SK-N-MC (cell line): ENCODE measurements around the gene TNNC2.

Source experiments
- DNase-seq: peaks from one replicate; pipeline ENCODE4 v3.0.0-alpha.2; 2011; ENCODE audit warnings: low read depth, low spot score
- H3K27ac ChIP-seq: fragments of 200-600 bp; sonication (generic); 2 replicates; pipeline ENCODE4 v1.5.1; 2016; ENCODE audit warnings: mixed run types
- H3K36me3 ChIP-seq: fragments of 200-600 bp; sonication (generic); 2 replicates; pipeline ENCODE4 v1.6.1; 2017; ENCODE audit warnings: antibody characterized with exemption, low read length, mixed read lengths; ENCODE audit not compliant: insufficient read depth
- H3K4me3 ChIP-seq: fragments of 200-600 bp; sonication (generic); 2 replicates; pipeline ENCODE4 v1.5.1; 2016
- H3K9ac ChIP-seq: fragments of 200-600 bp; sonication (generic); 2 replicates; pipeline ENCODE4 v1.8.0; 2017; ENCODE audit warnings: mixed run types, mixed read lengths; ENCODE audit not compliant: insufficient read length
- H3K9me3 ChIP-seq: fragments of 200-600 bp; sonication (generic); 2 replicates; pipeline ENCODE4 v1.6.1; 2017; ENCODE audit warnings: low read depth, mild to moderate bottlenecking, antibody characterized with exemption, low read length, moderate library complexity, mixed read lengths
- EZH2 ChIP-seq: fragments of 200-600 bp; sonication (generic); IDR thresholded peaks from one replicate; pipeline ENCODE4 v1.6.1; 2017; ENCODE audit warnings: antibody characterized with exemption
- FOXP2 ChIP-seq: optimal IDR thresholded peaks from 2 replicates; pipeline ENCODE3; 2011; ENCODE audit warnings: mild to moderate bottlenecking, moderate library complexity; ENCODE audit not compliant: insufficient read depth; ENCODE audit errors: extremely low read length, control extremely low read depth
- POLR2AphosphoS5 ChIP-seq: IDR thresholded peaks from 2 replicates; pipeline ENCODE4 v1.6.1; 2012; ENCODE audit warnings: mild to moderate bottlenecking, low read depth, low read length, borderline replicate concordance

TNNC2 gene

DNA sequence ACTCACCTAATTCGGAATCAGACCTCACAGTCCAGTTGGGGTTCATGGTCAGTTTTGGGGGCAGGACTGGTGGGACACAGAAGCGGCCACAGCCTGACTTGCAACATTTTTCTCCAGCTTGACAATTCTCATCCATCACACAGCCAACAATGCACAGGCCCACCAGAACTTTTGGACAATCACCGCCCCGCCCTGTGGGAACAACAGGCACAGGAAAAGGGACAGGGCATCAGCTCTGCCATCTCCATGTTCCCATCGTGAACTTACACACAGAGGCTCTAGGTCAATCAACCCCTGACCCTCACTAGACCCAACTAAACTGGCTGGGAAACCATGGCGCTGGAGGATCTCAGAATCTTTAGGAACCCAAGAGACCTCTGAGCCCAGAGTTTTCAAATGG, 51.7 kb downstream of the TNNC2 start:
- H3K27ac ChIP-seq, result no peak overlapping the region
- no peaks in the 10 kb centered on the region for H3K9me3 ChIP-seq
- H3K36me3 ChIP-seq, result no peaks in the 10 kb centered on the region
- no peak overlapping the region for H3K9ac ChIP-seq
- no peak overlapping the region for H3K4me3 ChIP-seq
- TF ChIP-seq EZH2 (no peak), POLR2AphosphoS5 (no peak)
- no peak for DNase-seq

DNA sequence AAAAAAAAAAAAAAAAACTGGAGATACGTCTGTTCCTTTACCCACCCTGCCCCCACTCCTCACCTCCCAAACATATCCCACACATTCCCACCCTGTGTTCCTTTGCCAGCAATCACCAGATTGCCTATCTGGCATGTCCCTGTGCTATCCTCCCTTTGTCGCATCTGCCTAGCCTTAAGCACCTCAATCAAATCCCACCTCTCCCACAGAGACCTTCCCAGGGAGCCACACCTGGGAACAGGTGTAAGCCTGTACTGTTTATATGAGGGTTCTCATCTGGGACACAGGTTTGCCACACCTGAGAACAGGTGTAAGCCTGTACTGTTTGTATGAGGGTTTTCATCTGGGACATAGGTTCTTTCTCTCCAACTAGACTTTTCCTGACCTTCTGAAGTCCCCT, 52.2 kb downstream of the TNNC2 start:
- Histone ChIP-seq H3K36me3 (no peaks in the 10 kb centered on the region), H3K9ac (no peak overlapping the region), H3K4me3 (no peak overlapping the region), H3K9me3 (no peaks in the 10 kb centered on the region), H3K27ac (no peak overlapping the region)
- DNase-seq, result no peak
- no peak for TF ChIP-seq FOXP2
- TF ChIP-seq POLR2AphosphoS5, result no peak
- no peak for TF ChIP-seq EZH2
